CD14-positive monocyte (primary cell): Measurements from ENCODE around the gene TPP2. TPM values are rescaled to one million over a fixed set of nuclear protein-coding genes. Genes with fewer than 3 reads are reported as not detected.

ENCODE experiments used
- DNase-seq, 3 donors: peaks; one replicate each; pipeline ENCODE4 v3.0.0-alpha.2; 2011 to 2022
- H2AFZ ChIP-seq: 2 replicates; pipeline ENCODE4 v1.6.0; 2012; ENCODE audit warnings: mild to moderate bottlenecking, low read depth, low read length, inconsistent platforms; ENCODE audit not compliant: insufficient read depth, poor library complexity, severe bottlenecking
- H3K27ac ChIP-seq, 2 donors: 1 replicate in 1 of 2; 2 replicates in 1 of 2; pipeline ENCODE4 v1.5.1; 2012 to 2013; ENCODE audit warnings: low read length in 2 of 2, control low read depth in 1 of 2, inconsistent platforms in 1 of 2, low read depth in 1 of 2, mild to moderate bottlenecking in 1 of 2
- H3K27me3 ChIP-seq, 2 donors: one replicate each; pipeline versions ENCODE4 v1.6.0 to v1.6.1; 2011 to 2013; ENCODE audit warnings: low read length in 2 of 2; ENCODE audit not compliant: control insufficient read depth in 2 of 2, insufficient read depth in 2 of 2
- H3K36me3 ChIP-seq, 2 donors: replicated peaks in 1 of 2; 1 replicate in 1 of 2; 2 replicates in 1 of 2; pipeline versions ENCODE4 v1.5.1 to v1.6.1; 2012 to 2013; ENCODE audit warnings: low read length in 2 of 2, control low read depth in 1 of 2, inconsistent platforms in 1 of 2, mild to moderate bottlenecking in 1 of 2; ENCODE audit not compliant: insufficient read depth in 2 of 2, control insufficient read depth in 1 of 2
- H3K4me1 ChIP-seq, 2 donors: 1 replicate in 1 of 2; 2 replicates in 1 of 2; pipeline versions ENCODE4 v1.5.1 to v1.6.1; 2012 to 2013; ENCODE audit warnings: low read length in 2 of 2, control low read depth in 1 of 2, inconsistent platforms in 1 of 2, mild to moderate bottlenecking in 1 of 2, moderate library complexity in 1 of 2; ENCODE audit not compliant: insufficient read depth in 2 of 2, control insufficient read depth in 1 of 2
- H3K4me2 ChIP-seq: replicated peaks from 2 replicates; pipeline ENCODE3; 2012; ENCODE audit warnings: low read length, moderate library complexity, mild to moderate bottlenecking; ENCODE audit not compliant: poor library complexity, severe bottlenecking; ENCODE audit errors: extremely low read depth
- H3K4me3 ChIP-seq, 3 experiments: fragments of 200-600 bp in 1 of 3; sonication (generic) in 1 of 3; replicated peaks in 1 of 3; 1 replicate in 2 of 3; 2 replicates in 1 of 3; pipeline ENCODE4 v1.5.1; 2011 to 2013; ENCODE audit warnings: low read length in 3 of 3, mild to moderate bottlenecking in 3 of 3, control low read depth in 2 of 3, low read depth in 2 of 3, inconsistent platforms in 1 of 3, moderate library complexity in 1 of 3
- H3K79me2 ChIP-seq: 2 replicates; pipeline ENCODE4 v1.6.0; 2012; ENCODE audit warnings: mild to moderate bottlenecking, control low read depth, inconsistent platforms, low read length, moderate library complexity; ENCODE audit not compliant: insufficient read depth
- H3K9ac ChIP-seq: 2 replicates; pipeline ENCODE4 v1.6.0; 2017; ENCODE audit warnings: low read length, mild to moderate bottlenecking; ENCODE audit not compliant: insufficient read depth, poor library complexity, severe bottlenecking
- H3K9me3 ChIP-seq, 2 donors: replicated peaks in 1 of 2; 1 replicate in 1 of 2; 2 replicates in 1 of 2; pipeline versions ENCODE4 v1.5.1 to v1.6.1; 2012 to 2013; ENCODE audit warnings: low read length in 2 of 2, control low read depth in 1 of 2; ENCODE audit not compliant: control insufficient read depth in 1 of 2, insufficient read depth in 1 of 2
- H4K20me1 ChIP-seq: 2 replicates; pipeline ENCODE4 v1.6.0; 2012; ENCODE audit warnings: mild to moderate bottlenecking, low read length, control low read depth, moderate library complexity; ENCODE audit not compliant: insufficient read depth
- H3K27ac Mint-ChIP-seq, 7 donors: one replicate each; pipeline ENCODE4 v1.8.0; 2020; ENCODE audit warnings: mild to moderate bottlenecking in 7 of 7, mixed read lengths in 7 of 7, moderate library complexity in 6 of 7, inconsistent platforms in 2 of 7
- H3K27me3 Mint-ChIP-seq, 3 donors: one replicate each; pipeline ENCODE4 v1.8.0; 2021 to 2022; ENCODE audit warnings: low read depth in 3 of 3, mild to moderate bottlenecking in 3 of 3, mixed read lengths in 3 of 3, moderate library complexity in 3 of 3, inconsistent platforms in 1 of 3
- H3K36me3 Mint-ChIP-seq, 2 donors: one replicate each; pipeline ENCODE4 v1.8.0; 2020; ENCODE audit warnings: mixed read lengths in 2 of 2, inconsistent platforms in 1 of 2, mild to moderate bottlenecking in 1 of 2
- H3K4me1 Mint-ChIP-seq: one replicate; pipeline ENCODE4 v1.8.0; 2020; ENCODE audit warnings: mild to moderate bottlenecking, mixed read lengths
- H3K4me3 Mint-ChIP-seq, 2 donors: one replicate each; pipeline ENCODE4 v1.8.0; 2020; ENCODE audit warnings: mild to moderate bottlenecking in 2 of 2, mixed read lengths in 2 of 2, moderate library complexity in 1 of 2
- H3K9me3 Mint-ChIP-seq, 7 donors: one replicate each; pipeline ENCODE4 v1.8.0; 2020 to 2022; ENCODE audit warnings: mixed read lengths in 7 of 7, mild to moderate bottlenecking in 6 of 7, moderate library complexity in 6 of 7, inconsistent platforms in 2 of 7
- WGBS: methylation state at CpG from one replicate; pipeline ENCODE4 v1.1.5; 2013; ENCODE audit warnings: missing lambda C conversion rate; ENCODE audit not compliant: insufficient coverage; 5-methylcytosine and 5-hydroxymethylcytosine counted together
- intact Hi-C, 2 donors: fragments of 100-400 bp; cut with micrococcal nuclease; formaldehyde crosslinking; loops; one replicate each; pipeline versions ENCODE4 v1.15.0 to v1.15.1; 2023
- polyA plus RNA-seq, 3 donors: library from polyadenylated mRNA; depleted of rRNA in 1 of 3; unstranded in 2 of 3; stranded (reverse) in 1 of 3; fragments of 300-500 nt in 2 of 3; fragments of >200 nt in 1 of 3; fragmentation: Illumina TruSeq in 2 of 3; gene quantifications; 1 replicate in 2 of 3; 2 replicates in 1 of 3; pipeline ENCODE4 v1.2.3, GENCODE V29; 2012 to 2021
- TF ChIP-seq, protein P1 (sequence below): fragments of 200-600 bp; IDR thresholded peaks from one replicate; pipeline ENCODE4 v1.8.0; 2022; ENCODE audit warnings: antibody characterized with exemption, mild to moderate bottlenecking

The TPP2 gene
- polyA plus RNA-seq, 3 donors: 18.0 to 39.7 (median 26.0) TPM

DNA sequence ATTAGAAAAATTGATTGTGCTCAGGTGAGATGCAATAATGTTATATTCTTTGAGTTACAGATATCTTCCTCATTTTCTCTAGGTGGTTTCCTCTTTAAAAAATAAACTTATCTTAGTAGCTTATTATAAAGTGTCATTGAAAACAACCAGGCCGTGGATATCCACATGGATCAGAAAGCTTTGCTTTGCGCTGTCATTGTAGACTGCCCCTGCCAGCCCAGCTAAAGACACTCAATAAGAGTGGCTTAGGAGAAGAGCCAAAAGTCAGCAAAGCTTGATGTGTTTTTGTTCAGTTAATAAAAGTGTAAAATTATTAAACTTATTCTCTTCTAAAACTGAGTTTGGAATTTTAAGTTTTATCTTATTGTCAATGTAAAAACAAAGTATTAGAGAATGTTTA is 34.4 kb downstream of the TPP2 start:
- no peak overlapping the region for H3K27ac ChIP-seq
- Mint-ChIP-seq H3K27ac (no peak overlapping the region), H3K4me1 (no peaks in the 10 kb centered on the region), H3K36me3 (peaks cover 76 to 92% of the 10 kb centered on the region in 2 donors), H3K27me3 (no peaks in the 10 kb centered on the region), H3K4me3 (no peak overlapping the region), H3K9me3 (no peaks in the 10 kb centered on the region)
- no peak overlapping the region for H3K4me2 ChIP-seq
- no peak overlapping the region for H3K9ac ChIP-seq
- WGBS: no CpG with 5 or more reads among the region's 2 CpGs
- H3K36me3 ChIP-seq: peaks cover 94 to 99% of the 10 kb centered on the region in 2 donors
- no peaks in the 10 kb centered on the region for H3K9me3 ChIP-seq
- intact Hi-C loops: no loop called here
- H4K20me1 ChIP-seq: no peaks in the 10 kb centered on the region
- no peak for DNase-seq
- TF ChIP-seq, protein P1, sequence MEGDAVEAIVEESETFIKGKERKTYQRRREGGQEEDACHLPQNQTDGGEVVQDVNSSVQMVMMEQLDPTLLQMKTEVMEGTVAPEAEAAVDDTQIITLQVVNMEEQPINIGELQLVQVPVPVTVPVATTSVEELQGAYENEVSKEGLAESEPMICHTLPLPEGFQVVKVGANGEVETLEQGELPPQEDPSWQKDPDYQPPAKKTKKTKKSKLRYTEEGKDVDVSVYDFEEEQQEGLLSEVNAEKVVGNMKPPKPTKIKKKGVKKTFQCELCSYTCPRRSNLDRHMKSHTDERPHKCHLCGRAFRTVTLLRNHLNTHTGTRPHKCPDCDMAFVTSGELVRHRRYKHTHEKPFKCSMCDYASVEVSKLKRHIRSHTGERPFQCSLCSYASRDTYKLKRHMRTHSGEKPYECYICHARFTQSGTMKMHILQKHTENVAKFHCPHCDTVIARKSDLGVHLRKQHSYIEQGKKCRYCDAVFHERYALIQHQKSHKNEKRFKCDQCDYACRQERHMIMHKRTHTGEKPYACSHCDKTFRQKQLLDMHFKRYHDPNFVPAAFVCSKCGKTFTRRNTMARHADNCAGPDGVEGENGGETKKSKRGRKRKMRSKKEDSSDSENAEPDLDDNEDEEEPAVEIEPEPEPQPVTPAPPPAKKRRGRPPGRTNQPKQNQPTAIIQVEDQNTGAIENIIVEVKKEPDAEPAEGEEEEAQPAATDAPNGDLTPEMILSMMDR: no peak
- no peak overlapping the region for H3K4me3 ChIP-seq
- H3K79me2 ChIP-seq: no peaks in the 10 kb centered on the region
- no peaks in the 10 kb centered on the region for H3K27me3 ChIP-seq
- H3K4me1 ChIP-seq: no peaks in the 10 kb centered on the region
- no peak overlapping the region for H2AFZ ChIP-seq

DNA sequence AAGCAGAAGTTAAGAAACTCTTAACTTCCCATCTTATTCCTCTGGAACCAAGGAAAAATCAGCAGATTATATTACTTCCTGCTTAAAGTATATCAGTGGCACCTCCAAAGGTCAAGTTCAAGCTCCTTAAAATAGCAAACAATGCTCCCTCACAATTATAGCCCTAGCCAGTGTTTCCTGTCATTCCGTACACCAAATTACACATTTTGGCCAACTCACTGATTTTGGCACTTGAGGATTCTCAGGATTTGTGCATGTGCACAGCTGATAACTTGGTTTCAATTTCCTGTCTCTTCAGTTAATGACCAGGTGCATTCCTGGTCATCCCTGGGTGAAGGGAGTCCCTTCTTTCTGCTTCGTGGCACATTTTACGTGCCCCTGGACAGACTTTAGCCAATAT is 42.0 kb downstream of the TPP2 start:
- Mint-ChIP-seq H3K27ac (peak overlapping the region in 1 of 7 donors; percentile 30), H3K9me3 (no peaks in the 10 kb centered on the region), H3K27me3 (no peaks in the 10 kb centered on the region), H3K4me3 (no peak overlapping the region), H3K4me1 (no peaks in the 10 kb centered on the region), H3K36me3 (peaks cover 90 to 92% of the 10 kb centered on the region in 2 donors)
- Histone ChIP-seq H3K4me1 (no peaks in the 10 kb centered on the region), H3K4me2 (no peak overlapping the region), H4K20me1 (no peaks in the 10 kb centered on the region), H3K79me2 (no peaks in the 10 kb centered on the region), H3K4me3 (no peak overlapping the region), H3K9ac (no peak overlapping the region), H3K9me3 (no peaks in the 10 kb centered on the region), H3K36me3 (peaks cover 97 to 100% of the 10 kb centered on the region in 2 donors), H2AFZ (no peak overlapping the region), H3K27ac (no peak overlapping the region), H3K27me3 (no peaks in the 10 kb centered on the region)
- intact Hi-C loops: no loop called here
- no CpG with 5 or more reads among the region's 3 CpGs for WGBS
- DNase-seq: no peak
- TF ChIP-seq, protein P1: no peak
